Fibroblast of mammary gland (primary cell): ENCODE results near the gene SMARCC1.

Source experiments
- DNase-seq: peaks from one replicate; pipeline ENCODE4 v3.0.0-alpha.2; 2010; ENCODE audit warnings: low read depth
- H3K4me3 ChIP-seq: 2 replicates; pipeline ENCODE4 v1.5.1; 2011; ENCODE audit warnings: low read depth, mild to moderate bottlenecking, low read length, moderate library complexity; ENCODE audit not compliant: control insufficient read depth
- TF ChIP-seq, protein P1 (sequence below): conservative IDR thresholded peaks from 2 replicates; pipeline ENCODE4 v1.5.1; 2011; ENCODE audit warnings: low read depth, low read length, inconsistent platforms; ENCODE audit not compliant: control insufficient read depth, insufficient read depth

SMARCC1 gene

GRCh38 chr3:47658444-47658843 is 123.2 kb downstream of the SMARCC1 start:
- H3K4me3 ChIP-seq: no peak overlapping the region
- DNase-seq: no peak
- TF ChIP-seq, protein P1, sequence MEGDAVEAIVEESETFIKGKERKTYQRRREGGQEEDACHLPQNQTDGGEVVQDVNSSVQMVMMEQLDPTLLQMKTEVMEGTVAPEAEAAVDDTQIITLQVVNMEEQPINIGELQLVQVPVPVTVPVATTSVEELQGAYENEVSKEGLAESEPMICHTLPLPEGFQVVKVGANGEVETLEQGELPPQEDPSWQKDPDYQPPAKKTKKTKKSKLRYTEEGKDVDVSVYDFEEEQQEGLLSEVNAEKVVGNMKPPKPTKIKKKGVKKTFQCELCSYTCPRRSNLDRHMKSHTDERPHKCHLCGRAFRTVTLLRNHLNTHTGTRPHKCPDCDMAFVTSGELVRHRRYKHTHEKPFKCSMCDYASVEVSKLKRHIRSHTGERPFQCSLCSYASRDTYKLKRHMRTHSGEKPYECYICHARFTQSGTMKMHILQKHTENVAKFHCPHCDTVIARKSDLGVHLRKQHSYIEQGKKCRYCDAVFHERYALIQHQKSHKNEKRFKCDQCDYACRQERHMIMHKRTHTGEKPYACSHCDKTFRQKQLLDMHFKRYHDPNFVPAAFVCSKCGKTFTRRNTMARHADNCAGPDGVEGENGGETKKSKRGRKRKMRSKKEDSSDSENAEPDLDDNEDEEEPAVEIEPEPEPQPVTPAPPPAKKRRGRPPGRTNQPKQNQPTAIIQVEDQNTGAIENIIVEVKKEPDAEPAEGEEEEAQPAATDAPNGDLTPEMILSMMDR: no peak

GRCh38 chr3:47652142-47652541 is 129.6 kb downstream of the SMARCC1 start:
- TF ChIP-seq, protein P1: no peak
- DNase-seq: no peak
- H3K4me3 ChIP-seq: no peak overlapping the region

GRCh38 chr3:47650294-47650693 is 131.4 kb downstream of the SMARCC1 start:
- H3K4me3 ChIP-seq: no peak overlapping the region
- TF ChIP-seq, protein P1: no peak
- DNase-seq: no peak

DNA sequence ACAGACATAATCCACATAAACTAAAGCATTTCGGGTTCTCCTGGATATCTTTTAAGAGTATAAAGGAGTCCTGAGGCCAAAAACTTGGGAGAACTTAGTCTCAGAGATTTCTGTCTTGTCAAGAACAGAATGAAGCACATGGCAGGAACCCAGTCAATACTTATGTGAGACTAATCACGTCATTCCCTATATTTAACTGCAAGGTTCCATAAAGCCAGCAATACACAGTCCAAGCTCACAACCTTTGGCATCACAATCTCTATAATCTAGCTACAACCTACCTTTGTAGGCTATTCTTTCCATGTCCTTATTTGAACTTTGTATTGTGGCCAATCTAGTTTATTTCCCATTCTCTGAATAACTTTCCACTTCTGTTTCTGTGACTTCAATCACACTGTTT is 134.1 kb downstream of the SMARCC1 start:
- no peak for DNase-seq
- H3K4me3 ChIP-seq: no peak overlapping the region
- TF ChIP-seq, protein P1: no peak

GRCh38 chr3:47646362-47646761 is 135.3 kb downstream of the SMARCC1 start:
- TF ChIP-seq, protein P1: no peak
- DNase-seq: peak; percentile 45

DNA sequence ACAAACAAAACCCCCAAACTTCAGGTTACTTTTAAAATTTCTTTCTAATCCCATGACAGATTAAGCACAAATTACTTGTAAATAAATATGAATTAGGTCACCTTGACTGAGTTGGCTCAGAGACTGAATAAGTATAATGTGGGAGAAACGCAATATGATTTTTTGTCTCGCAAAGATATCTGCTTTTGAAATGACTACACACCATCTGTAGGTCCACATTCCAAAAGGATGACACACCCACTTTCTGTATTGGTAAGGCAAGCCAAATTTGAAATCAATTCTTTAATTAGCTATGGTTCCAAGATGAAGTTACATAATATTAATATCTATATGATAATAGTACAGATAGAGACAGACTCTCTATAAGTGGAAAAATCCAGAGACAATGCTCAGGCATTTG is 136.1 kb downstream of the SMARCC1 start:
- TF ChIP-seq, protein P1: no peak
- no peak overlapping the region for H3K4me3 ChIP-seq
- DNase-seq: peak; percentile 27

More at GRCh38 chr3:47646362-47646761, 135.3 kb downstream of the SMARCC1 start:
- H3K4me3 ChIP-seq: no peak overlapping the region

GRCh38 chr3:47643092-47643491 is 138.6 kb downstream of the SMARCC1 start:
- TF ChIP-seq, protein P1: no peak
- no peak for DNase-seq
- H3K4me3 ChIP-seq: no peak overlapping the region
